Esophagus (tissue), 2 donors: ENCODE results near the gene SCRN1. TPM values are rescaled to one million over a fixed set of nuclear protein-coding genes. Genes with fewer than 3 reads are reported as not detected.
"Not testable (repeated sequence)": the region's sequence is repeated elsewhere in the genome, so short reads cannot be mapped to it uniquely, and the experiment has no call there.

Experiments
- H3K27ac ChIP-seq, 2 donors: one replicate each; pipeline ENCODE4 v1.5.1; 2013; ENCODE audit warnings: low read depth in 2 of 2, mild to moderate bottlenecking in 2 of 2, inconsistent platforms in 1 of 2, low read length in 1 of 2, moderate library complexity in 1 of 2
- H3K27me3 ChIP-seq, 2 donors: one replicate each; pipeline ENCODE4 v1.6.1; 2013; ENCODE audit warnings: low read length in 2 of 2, control low read depth in 1 of 2, mild to moderate bottlenecking in 1 of 2; ENCODE audit not compliant: insufficient read depth in 2 of 2, control insufficient read depth in 1 of 2
- H3K36me3 ChIP-seq, 2 donors: one replicate each; pipeline ENCODE4 v1.6.1; 2013; ENCODE audit warnings: low read length in 1 of 2; ENCODE audit not compliant: control insufficient read depth in 2 of 2, insufficient read depth in 2 of 2
- H3K4me1 ChIP-seq, 2 donors: one replicate each; pipeline ENCODE4 v1.6.1; 2013; ENCODE audit warnings: low read length in 1 of 2; ENCODE audit not compliant: control insufficient read depth in 2 of 2, insufficient read depth in 2 of 2
- H3K4me3 ChIP-seq, 2 donors: one replicate each; pipeline ENCODE4 v1.5.1; 2013; ENCODE audit warnings: low read length in 2 of 2, mild to moderate bottlenecking in 2 of 2, low read depth in 1 of 2, moderate library complexity in 1 of 2
- H3K9me3 ChIP-seq, 2 donors: one replicate each; pipeline ENCODE4 v1.6.1; 2013; ENCODE audit warnings: mild to moderate bottlenecking in 2 of 2, low read depth in 1 of 2, low read length in 1 of 2, moderate library complexity in 1 of 2; ENCODE audit not compliant: control insufficient read depth in 2 of 2, insufficient read depth in 1 of 2
- WGBS, 2 donors: extraction: QIAGEN DNeasy Blood & Tissue Kit; methylation state at CpG; one replicate each; pipeline ENCODE4 v1.1.7; 2013; 5-methylcytosine and 5-hydroxymethylcytosine counted together
- polyA plus RNA-seq, 2 donors: library from polyadenylated mRNA; stranded (reverse); fragments of 200-250 nt; gene quantifications; one replicate each; pipeline ENCODE4 v1.2.3, GENCODE V29; 2013
- donor health status: healthy with polysubstance abuse.
- donor health status: Bipolar disorder and iron deficiency.

Gene SCRN1
- polyA plus RNA-seq, 2 donors = 3.0 to 8.2 TPM

DNA sequence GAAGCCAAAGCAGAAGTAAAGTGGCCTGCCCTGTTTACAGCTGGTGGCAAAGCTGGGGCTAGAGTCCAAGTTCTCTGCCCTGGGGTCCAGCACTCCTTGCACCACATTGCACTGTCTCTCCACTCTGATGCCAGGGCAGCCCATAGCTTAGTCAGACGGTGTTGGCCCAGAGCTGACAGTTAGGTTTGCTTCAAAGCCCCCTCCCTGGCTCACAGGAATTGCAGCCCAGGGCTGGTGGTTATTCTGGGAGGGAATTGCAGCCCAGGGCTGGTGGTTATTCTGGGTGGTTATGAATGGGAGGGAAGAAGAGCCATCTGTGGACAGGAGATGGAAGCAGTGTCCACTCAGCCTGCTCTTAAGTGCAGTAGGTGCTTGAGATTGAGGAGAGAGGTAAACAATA is 88.9 kb downstream of the SCRN1 start:
- Histone ChIP-seq H3K27ac (no peak overlapping the region), H3K4me1 (no peaks in the 10 kb centered on the region), H3K36me3 (no peaks in the 10 kb centered on the region), H3K27me3 (no peaks in the 10 kb centered on the region), H3K4me3 (no peak overlapping the region), H3K9me3 (no peaks in the 10 kb centered on the region)
- 46 to 53% methylated on average over 1 of the region's 1 CpG for WGBS, 2 donors

DNA sequence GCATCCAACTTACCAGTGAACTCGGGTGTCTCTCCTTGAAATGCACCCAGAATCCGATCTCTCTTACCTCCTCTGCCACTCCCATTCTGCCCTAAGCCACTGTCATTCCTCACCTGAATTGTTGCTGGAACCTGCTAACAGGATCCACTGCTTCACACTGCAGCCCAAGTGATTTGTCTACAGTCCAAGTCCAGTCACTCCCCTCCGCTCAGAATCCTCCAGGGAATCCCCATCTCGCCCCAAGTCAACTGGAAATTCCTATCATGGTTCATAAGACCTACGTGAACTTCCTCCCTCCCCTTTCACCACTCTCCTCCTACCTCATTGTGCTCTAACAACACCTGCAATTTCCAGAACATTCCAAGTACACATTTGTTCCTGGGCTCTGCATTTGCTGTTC is 91.3 kb downstream of the SCRN1 start:
- H3K36me3 ChIP-seq = no peaks in the 10 kb centered on the region
- no peak overlapping the region for H3K27ac ChIP-seq
- H3K27me3 ChIP-seq = no peaks in the 10 kb centered on the region
- 52 to 55% methylated on average over 5 of the region's 5 CpGs for WGBS, 2 donors
- no peaks in the 10 kb centered on the region for H3K9me3 ChIP-seq
- H3K4me1 ChIP-seq = no peaks in the 10 kb centered on the region
- H3K4me3 ChIP-seq = no peak overlapping the region

DNA sequence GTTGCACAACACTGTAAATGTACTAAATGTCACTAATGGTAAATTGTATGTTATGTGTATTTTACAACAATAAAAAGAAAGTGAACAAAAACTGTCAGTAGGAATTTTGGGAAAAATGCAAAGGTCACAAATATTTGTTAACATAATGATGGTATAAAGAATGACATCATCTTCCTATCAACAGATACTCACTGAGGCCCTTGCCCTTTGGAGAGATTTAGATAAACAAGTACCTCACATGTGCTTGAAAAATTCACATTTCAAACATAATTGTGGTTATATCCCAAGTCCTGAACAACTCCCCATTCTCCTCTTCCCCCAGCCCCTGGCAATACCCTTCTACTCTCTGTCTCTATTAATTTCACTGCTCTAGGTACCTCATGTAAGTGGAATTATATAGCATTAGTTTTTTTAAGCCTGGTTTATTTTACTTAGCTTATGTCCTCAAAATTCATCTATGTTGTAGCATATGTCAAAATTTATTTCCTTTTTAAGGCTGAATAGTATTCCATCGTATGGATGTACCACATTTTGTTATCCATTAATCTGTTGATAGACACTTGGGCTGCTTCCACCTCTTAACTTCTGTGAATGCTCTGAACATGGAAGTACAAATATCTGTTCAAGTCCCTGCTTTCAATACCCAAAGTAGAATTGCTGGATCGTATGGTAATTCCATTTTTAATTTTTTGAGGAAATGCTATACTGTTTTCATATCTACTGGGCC is 92.8 kb downstream of the SCRN1 start:
- Histone ChIP-seq H3K27ac (no peak overlapping the region), H3K36me3 (no peaks in the 10 kb centered on the region), H3K4me1 (no peaks in the 10 kb centered on the region), H3K27me3 (no peaks in the 10 kb centered on the region), H3K9me3 (no peaks in the 10 kb centered on the region), H3K4me3 (no peak overlapping the region)
- 93 to 96% methylated on average over 2 of the region's 2 CpGs for WGBS, 2 donors

DNA sequence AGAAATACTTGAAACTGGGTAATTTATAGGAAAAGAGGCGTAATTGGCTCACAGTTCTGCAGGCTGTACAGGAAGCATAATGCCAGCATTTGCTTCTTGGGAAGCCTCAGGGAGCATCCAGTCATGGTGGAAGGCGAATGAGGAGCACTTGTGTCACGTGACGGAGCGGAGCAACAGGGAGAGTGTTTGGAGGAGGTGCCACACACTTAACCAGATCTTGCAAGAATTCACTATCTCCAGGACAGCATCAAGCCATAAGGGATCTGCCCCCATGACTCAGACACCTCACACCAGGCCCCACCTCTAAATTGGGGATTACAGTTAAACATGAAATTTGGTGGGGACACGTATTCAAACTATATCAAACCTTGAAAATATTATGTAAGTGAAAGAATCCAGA is 94.0 kb downstream of the SCRN1 start:
- Histone ChIP-seq H3K9me3 (no peaks in the 10 kb centered on the region), H3K36me3 (no peaks in the 10 kb centered on the region), H3K27me3 (no peaks in the 10 kb centered on the region), H3K4me1 (no peaks in the 10 kb centered on the region), H3K4me3 (no peak overlapping the region), H3K27ac (no peak overlapping the region)
- WGBS, 2 donors = 77 to 80% methylated on average over 6 of the region's 6 CpGs

DNA sequence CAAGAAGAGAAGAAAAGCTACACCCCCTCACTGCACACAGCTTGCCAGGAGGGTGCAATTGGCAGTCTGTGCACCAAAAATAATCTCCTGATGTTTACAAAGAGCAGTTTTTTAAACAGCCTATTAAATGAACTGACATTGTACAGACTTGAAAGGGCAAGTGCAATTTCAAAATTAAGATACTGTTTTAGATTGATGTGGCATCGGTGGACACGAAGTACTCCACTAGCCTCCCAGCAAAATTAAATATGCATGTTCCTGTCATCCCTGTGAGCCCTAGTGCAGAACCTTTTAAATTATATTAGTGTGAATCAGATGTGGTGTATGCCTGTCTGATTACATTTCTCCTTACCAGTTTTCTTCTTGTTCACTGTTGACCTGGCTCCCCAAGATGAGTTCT is 95.3 kb downstream of the SCRN1 start:
- Histone ChIP-seq H3K9me3 (no peaks in the 10 kb centered on the region), H3K4me3 (no peak overlapping the region), H3K27me3 (no peaks in the 10 kb centered on the region), H3K27ac (no peak overlapping the region), H3K4me1 (no peaks in the 10 kb centered on the region), H3K36me3 (no peaks in the 10 kb centered on the region)
- WGBS, 2 donors = 30 to 67% methylated on average over 2 of the region's 2 CpGs

DNA sequence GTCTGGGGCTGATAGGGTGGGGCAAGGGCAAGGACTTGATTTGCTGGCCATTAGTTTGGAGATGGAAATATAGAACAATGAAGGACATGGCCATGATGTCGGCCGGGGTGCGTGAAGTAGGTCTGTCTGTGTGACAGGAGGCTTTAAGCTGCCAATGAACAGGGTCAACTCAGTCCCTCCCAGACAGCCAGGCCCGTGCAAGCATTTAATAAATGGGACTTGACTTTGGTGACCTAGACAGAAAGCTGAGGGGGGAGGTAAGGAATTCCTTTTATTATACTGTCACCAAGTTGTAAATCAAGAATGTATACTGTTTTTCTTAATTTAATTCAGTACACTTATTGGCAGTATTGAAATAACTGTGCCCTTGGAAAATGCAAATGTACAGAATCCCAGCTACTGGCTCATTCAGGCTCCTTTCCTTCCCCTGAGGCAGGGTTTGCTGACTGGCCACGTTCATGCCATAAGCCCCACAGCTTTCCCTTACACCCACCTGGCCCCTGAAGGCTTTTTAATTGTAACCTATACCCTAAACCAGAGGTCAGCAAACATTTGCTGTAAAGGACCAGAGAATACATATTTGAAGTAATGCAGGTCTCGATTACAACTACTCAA is 96.1 kb downstream of the SCRN1 start:
- Histone ChIP-seq H3K27me3 (no peaks in the 10 kb centered on the region), H3K4me1 (no peaks in the 10 kb centered on the region), H3K4me3 (no peak overlapping the region), H3K36me3 (no peaks in the 10 kb centered on the region), H3K9me3 (no peaks in the 10 kb centered on the region), H3K27ac (no peak overlapping the region)
- WGBS, 2 donors = 80 to 85% methylated on average over 6 of the region's 6 CpGs

DNA sequence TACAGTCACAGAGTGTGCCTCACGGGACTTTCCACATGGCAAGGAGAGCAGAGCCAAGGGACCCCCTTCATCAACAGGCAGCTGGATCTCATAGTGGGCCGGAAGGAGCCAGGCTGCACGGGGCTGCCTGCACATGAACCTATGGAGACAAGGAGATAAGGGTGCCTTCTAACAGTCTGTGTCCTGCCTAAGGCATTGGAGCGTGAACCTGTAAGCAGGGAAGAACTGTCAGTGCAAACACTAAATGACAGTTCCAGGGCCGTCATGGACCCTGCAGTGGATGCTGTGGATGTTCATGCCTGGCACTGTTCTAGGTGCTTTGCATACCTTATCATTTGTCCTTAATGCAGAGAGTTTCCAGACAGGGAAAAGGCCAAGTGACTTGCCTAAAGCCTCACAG is 97.4 kb downstream of the SCRN1 start:
- WGBS, 2 donors = 93 to 95% methylated on average over 5 of the region's 5 CpGs
- Histone ChIP-seq H3K4me3 (no peak overlapping the region), H3K4me1 (no peaks in the 10 kb centered on the region), H3K27me3 (no peaks in the 10 kb centered on the region), H3K9me3 (no peaks in the 10 kb centered on the region), H3K27ac (no peak overlapping the region), H3K36me3 (no peaks in the 10 kb centered on the region)

DNA sequence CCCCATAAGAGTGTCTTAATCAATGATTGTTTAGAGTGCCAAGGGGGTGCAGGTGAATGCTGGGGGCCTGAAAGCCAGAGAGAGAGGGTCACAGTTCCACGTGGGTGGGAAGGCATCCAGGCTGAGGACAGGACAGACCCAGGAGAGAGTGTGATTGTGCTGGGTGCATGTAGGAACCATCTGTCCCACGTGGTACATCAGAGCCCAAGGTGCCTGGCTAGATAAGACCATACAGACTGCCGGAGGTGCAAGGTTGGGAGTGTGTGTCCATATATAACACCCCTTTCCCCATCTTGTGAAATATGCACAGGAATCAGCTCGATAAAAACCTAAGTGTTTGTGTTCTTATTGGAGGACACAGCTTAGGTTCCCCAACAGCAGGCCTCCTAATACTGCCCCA is 97.8 kb downstream of the SCRN1 start:
- Histone ChIP-seq H3K4me3 (no peak overlapping the region), H3K36me3 (no peaks in the 10 kb centered on the region), H3K4me1 (no peaks in the 10 kb centered on the region), H3K27ac (no peak overlapping the region), H3K27me3 (no peaks in the 10 kb centered on the region), H3K9me3 (no peaks in the 10 kb centered on the region)
- 85 to 89% methylated on average over 4 of the region's 4 CpGs for WGBS, 2 donors

DNA sequence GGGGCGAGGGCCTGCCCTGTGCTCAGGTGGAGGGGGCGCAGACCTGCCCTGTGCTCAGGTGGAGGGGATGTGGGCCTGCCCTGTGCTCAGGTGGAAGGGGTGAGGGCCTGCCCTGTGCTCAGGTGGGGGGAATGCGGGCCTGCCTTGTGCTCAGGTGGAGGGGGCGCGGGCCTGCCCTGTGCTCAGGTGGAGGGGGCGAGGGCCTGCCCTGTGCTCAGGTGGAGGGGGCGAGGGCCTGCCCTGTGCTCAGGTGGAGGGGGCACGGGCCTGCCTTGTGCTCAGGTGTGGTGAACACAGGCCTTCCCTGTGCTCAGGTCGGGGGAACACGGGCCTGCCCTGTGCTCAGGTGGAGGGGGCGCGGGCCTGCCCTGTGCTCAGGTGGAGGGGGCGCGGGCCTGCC is 98.8 kb downstream of the SCRN1 start:
- not testable (repeated sequence) for H3K36me3 ChIP-seq

DNA sequence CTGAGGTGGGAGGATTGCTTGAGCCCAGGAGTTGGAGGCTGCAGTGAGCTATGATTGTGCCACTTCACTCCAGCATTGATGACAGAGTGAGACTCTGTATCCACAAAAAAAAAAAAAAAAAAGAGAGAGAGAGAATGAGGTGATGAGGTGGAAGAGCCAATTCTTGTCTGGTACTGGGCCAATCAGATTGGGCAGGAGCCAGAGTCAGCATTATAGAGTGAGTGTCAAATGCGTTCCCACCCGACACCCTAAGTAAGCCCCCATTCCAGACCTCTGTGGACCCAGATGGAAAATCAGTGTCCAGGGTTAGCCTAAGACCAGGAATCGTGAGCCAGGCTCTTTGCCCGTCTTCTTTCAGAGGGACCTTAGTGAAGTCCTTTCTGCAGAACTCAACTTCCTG is 99.3 kb downstream of the SCRN1 start:
- H3K9me3 ChIP-seq = no peaks in the 10 kb centered on the region
- H3K36me3 ChIP-seq = no peaks in the 10 kb centered on the region
- no peaks in the 10 kb centered on the region for H3K27me3 ChIP-seq
- WGBS, 2 donors = 87 to 95% methylated on average over 4 of the region's 4 CpGs
- H3K4me3 ChIP-seq = no peak overlapping the region
- no peaks in the 10 kb centered on the region for H3K4me1 ChIP-seq
- H3K27ac ChIP-seq = no peak overlapping the region

More for the DNA sequence above, 98.8 kb downstream of the SCRN1 start:
- not testable (repeated sequence) for H3K9me3 ChIP-seq, H3K4me1 ChIP-seq, H3K27me3 ChIP-seq, H3K4me3 ChIP-seq, H3K27ac ChIP-seq
- 72 to 92% methylated on average over 5 to 14 of the region's 14 CpGs for WGBS, 2 donors
